H1 (cell line): ENCODE data around the gene ABCD4. TPM values are rescaled to one million over a fixed set of nuclear protein-coding genes. Genes with fewer than 3 reads are reported as not detected.

ENCODE experiments used
- SAP30 ChIP-seq: fragments of 300-600 bp; sonication (generic); IDR thresholded peaks from 2 replicates; pipeline ENCODE4 v1.7.1; 2012; ENCODE audit warnings: low read length, moderate library complexity, mild to moderate bottlenecking, inconsistent platforms; ENCODE audit not compliant: insufficient read depth, insufficient replicate concordance
- polyA plus RNA-seq, 7 experiments: library from polyadenylated mRNA; depleted of rRNA in 3 of 7; stranded (reverse) in 5 of 7; unstranded in 2 of 7; fragments of >200 nt in 5 of 7; fragments of 200-250 nt in 2 of 7; gene quantifications; 1 replicate in 5 of 7; 2 replicates in 1 of 7; 4 replicates in 1 of 7; pipeline versions ENCODE4 v1.2.1 to v1.2.3, GENCODE V29; 2011 to 2013; ENCODE audit warnings: missing spikeins in 2 of 7, mixed read lengths in 2 of 7
- total RNA-seq: library from RNA; stranded (reverse); fragmentation: NEBNext Ultra II Directional; extraction: Animal tissue kit (Norgen Biotek cat#: 25700); gene quantifications from 2 replicates; pipeline ENCODE4 v1.2.1, GENCODE V29; 2021

Gene ABCD4
- total and polyA plus RNA-seq, 2 of the 8 experiments (the other 6 are each of a cell fraction or from before 2014, with no cell fraction given) = 47.9 to 97.7 TPM

GRCh38 chr14:74348241-74348734 lies 45.6 kb upstream of the ABCD4 start, which contains the start of gene VRTN (continued):
- no peak for TF ChIP-seq SAP30
